Prostate gland (tissue), 2 donors: ENCODE data around the gene WDFY4.

Experiments
- POLR2A ChIP-seq: fragments of 450-650 bp; IDR thresholded peaks from one replicate; pipeline ENCODE4 v1.6.1; 2016; ENCODE audit warnings: antibody characterized with exemption, mild to moderate bottlenecking
- POLR2AphosphoS5 ChIP-seq: sonication (generic); formaldehyde crosslinking; IDR thresholded peaks from one replicate; pipeline ENCODE4 v1.6.1; 2017; ENCODE audit warnings: antibody characterized with exemption
- TF ChIP-seq, protein P1 (sequence below), 4 experiments: fragments of 200-600 bp in 2 of 4; fragments of 450-650 bp in 2 of 4; sonication (generic) in 2 of 4; IDR thresholded peaks; 1 replicate in 3 of 4; 2 replicates in 1 of 4; pipeline ENCODE4 v1.5.1; 2016 to 2019; ENCODE audit warnings: antibody characterized with exemption in 4 of 4, mild to moderate bottlenecking in 2 of 4, moderate library complexity in 2 of 4

DNA sequence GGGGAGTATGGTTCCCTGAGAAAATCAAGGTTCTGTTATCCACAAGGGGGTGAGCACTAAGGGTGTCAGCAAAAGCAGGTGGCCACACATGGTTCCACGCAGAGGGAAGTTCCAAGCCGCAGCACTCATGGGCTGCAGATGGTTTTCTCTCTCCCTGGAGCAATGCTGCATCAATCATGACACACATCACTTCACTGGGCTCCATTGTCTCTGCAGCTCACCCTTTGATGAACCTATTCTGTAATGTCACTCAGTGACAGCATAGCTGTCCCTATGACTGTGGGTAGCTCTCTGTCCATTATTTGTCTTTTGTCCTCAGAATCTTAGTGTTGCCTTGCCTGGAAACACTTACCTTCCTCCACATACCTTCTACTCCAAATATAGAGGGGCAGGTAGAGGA is 220.2 kb downstream of the WDFY4 start:
- TF ChIP-seq, protein P1, sequence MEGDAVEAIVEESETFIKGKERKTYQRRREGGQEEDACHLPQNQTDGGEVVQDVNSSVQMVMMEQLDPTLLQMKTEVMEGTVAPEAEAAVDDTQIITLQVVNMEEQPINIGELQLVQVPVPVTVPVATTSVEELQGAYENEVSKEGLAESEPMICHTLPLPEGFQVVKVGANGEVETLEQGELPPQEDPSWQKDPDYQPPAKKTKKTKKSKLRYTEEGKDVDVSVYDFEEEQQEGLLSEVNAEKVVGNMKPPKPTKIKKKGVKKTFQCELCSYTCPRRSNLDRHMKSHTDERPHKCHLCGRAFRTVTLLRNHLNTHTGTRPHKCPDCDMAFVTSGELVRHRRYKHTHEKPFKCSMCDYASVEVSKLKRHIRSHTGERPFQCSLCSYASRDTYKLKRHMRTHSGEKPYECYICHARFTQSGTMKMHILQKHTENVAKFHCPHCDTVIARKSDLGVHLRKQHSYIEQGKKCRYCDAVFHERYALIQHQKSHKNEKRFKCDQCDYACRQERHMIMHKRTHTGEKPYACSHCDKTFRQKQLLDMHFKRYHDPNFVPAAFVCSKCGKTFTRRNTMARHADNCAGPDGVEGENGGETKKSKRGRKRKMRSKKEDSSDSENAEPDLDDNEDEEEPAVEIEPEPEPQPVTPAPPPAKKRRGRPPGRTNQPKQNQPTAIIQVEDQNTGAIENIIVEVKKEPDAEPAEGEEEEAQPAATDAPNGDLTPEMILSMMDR (IDR thresholded peaks at IDR 0.05), result no peak
- TF ChIP-seq POLR2AphosphoS5 (no peak), POLR2A (no peak)
